Effector memory CD4-positive, alpha-beta T cell (primary cell): ENCODE measurements around the gene ITPR2.

Experiments used
- DNase-seq, 3 donors: peaks; one replicate each; pipeline ENCODE4 v3.0.0-alpha.2; 2020
- H3K27ac ChIP-seq: 2 replicates; pipeline ENCODE4 v1.7.0; 2013; ENCODE audit warnings: mild to moderate bottlenecking, low read length, moderate library complexity; ENCODE audit not compliant: insufficient read depth, poor library complexity, severe bottlenecking
- H3K27me3 ChIP-seq: replicated peaks from 2 replicates; pipeline ENCODE4 v1.7.0; 2013; ENCODE audit warnings: mild to moderate bottlenecking, low read length; ENCODE audit not compliant: insufficient read depth, control insufficient read depth, poor library complexity, severe bottlenecking
- H3K36me3 ChIP-seq: 2 replicates; pipeline ENCODE4 v1.7.0; 2013; ENCODE audit warnings: mild to moderate bottlenecking, low read length, moderate library complexity; ENCODE audit not compliant: control insufficient read depth, insufficient read depth
- H3K4me1 ChIP-seq: 2 replicates; pipeline ENCODE4 v1.7.0; 2013; ENCODE audit warnings: low read length, mild to moderate bottlenecking; ENCODE audit not compliant: control insufficient read depth, insufficient read depth, poor library complexity, severe bottlenecking
- H3K4me3 ChIP-seq: 2 replicates; pipeline ENCODE4 v1.7.0; 2013; ENCODE audit warnings: low read length, low read depth, mild to moderate bottlenecking; ENCODE audit not compliant: insufficient read depth, poor library complexity, severe bottlenecking
- H3K9me3 ChIP-seq: 2 replicates; pipeline ENCODE4 v1.7.0; 2013; ENCODE audit warnings: mild to moderate bottlenecking, low read length, moderate library complexity; ENCODE audit not compliant: control insufficient read depth

The ITPR2 gene

DNA sequence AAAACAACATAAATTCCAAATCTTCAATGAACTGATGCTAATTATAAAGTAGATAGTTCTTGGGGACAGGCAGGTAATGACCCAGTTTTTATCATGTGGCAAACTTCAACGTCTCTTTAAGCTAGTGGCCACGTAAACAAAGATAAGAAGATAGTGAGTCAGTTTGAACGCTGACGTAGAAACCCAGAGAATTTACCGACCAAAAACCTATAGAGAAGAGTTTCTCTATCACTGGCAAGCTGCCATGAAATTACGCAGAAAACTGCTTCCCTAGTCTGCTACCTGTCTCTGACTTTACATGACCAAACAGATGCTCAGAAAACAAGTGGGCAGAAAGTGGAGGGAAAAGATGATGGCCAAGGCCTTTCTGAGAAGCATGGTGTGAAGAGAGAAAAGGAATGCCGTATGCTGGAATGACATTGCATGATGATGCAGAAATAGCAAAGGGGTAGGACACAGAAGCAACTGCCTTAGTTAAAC is 136.3 kb downstream of the ITPR2 start:
- Histone ChIP-seq H3K27ac (no peak overlapping the region), H3K9me3 (no peaks in the 10 kb centered on the region), H3K36me3 (peaks cover 4% of the 10 kb centered on the region), H3K27me3 (no peaks in the 10 kb centered on the region), H3K4me1 (no peaks in the 10 kb centered on the region), H3K4me3 (no peak overlapping the region)
- DNase-seq = no peak

- Histone ChIP-seq H3K4me3 (no peak overlapping the region), H3K27ac (no peak overlapping the region), H3K4me1 (no peaks in the 10 kb centered on the region), H3K27me3 (no peaks in the 10 kb centered on the region), H3K9me3 (no peaks in the 10 kb centered on the region), H3K36me3 (peaks cover 4% of the 10 kb centered on the region)
- no peak for DNase-seq
These were observed 136.9 kb downstream of the ITPR2 start for GRCh38 chr12:26696048-26696612.

GRCh38 chr12:26694402-26694801 is 138.6 kb downstream of the ITPR2 start:
- DNase-seq = no peak
- peaks cover 4% of the 10 kb centered on the region for H3K36me3 ChIP-seq
- no peak overlapping the region for H3K4me3 ChIP-seq
- no peaks in the 10 kb centered on the region for H3K9me3 ChIP-seq
- no peaks in the 10 kb centered on the region for H3K27me3 ChIP-seq
- no peaks in the 10 kb centered on the region for H3K4me1 ChIP-seq
- H3K27ac ChIP-seq = no peak overlapping the region

- no peak overlapping the region for H3K27ac ChIP-seq
These were observed 140.6 kb downstream of the ITPR2 start for GRCh38 chr12:26692407-26692806.

GRCh38 chr12:26691234-26691970 is 141.6 kb downstream of the ITPR2 start:
- H3K27me3 ChIP-seq = no peaks in the 10 kb centered on the region
- H3K27ac ChIP-seq = no peak overlapping the region
- no peaks in the 10 kb centered on the region for H3K4me1 ChIP-seq
- H3K4me3 ChIP-seq = no peak overlapping the region
- H3K36me3 ChIP-seq = peaks cover 4% of the 10 kb centered on the region
- no peaks in the 10 kb centered on the region for H3K9me3 ChIP-seq
- no peak for DNase-seq

More at GRCh38 chr12:26692407-26692806, 140.6 kb downstream of the ITPR2 start:
- Histone ChIP-seq H3K4me3 (no peak overlapping the region), H3K27me3 (no peaks in the 10 kb centered on the region), H3K4me1 (no peaks in the 10 kb centered on the region), H3K9me3 (no peaks in the 10 kb centered on the region), H3K36me3 (peaks cover 4% of the 10 kb centered on the region)
- no peak for DNase-seq

- no peak overlapping the region for H3K4me3 ChIP-seq
- H3K27me3 ChIP-seq = no peaks in the 10 kb centered on the region
- peaks cover 4% of the 10 kb centered on the region for H3K36me3 ChIP-seq
- H3K9me3 ChIP-seq = no peaks in the 10 kb centered on the region
- H3K4me1 ChIP-seq = no peaks in the 10 kb centered on the region
- DNase-seq = no peak
- no peak overlapping the region for H3K27ac ChIP-seq
These were observed 142.4 kb downstream of the ITPR2 start for GRCh38 chr12:26690601-26691000.

GRCh38 chr12:26689281-26689841 is 143.6 kb downstream of the ITPR2 start:
- Histone ChIP-seq H3K4me3 (no peak overlapping the region), H3K36me3 (peaks cover 11% of the 10 kb centered on the region), H3K9me3 (no peaks in the 10 kb centered on the region), H3K27me3 (no peaks in the 10 kb centered on the region), H3K4me1 (no peaks in the 10 kb centered on the region), H3K27ac (no peak overlapping the region)
- DNase-seq = no peak

DNA sequence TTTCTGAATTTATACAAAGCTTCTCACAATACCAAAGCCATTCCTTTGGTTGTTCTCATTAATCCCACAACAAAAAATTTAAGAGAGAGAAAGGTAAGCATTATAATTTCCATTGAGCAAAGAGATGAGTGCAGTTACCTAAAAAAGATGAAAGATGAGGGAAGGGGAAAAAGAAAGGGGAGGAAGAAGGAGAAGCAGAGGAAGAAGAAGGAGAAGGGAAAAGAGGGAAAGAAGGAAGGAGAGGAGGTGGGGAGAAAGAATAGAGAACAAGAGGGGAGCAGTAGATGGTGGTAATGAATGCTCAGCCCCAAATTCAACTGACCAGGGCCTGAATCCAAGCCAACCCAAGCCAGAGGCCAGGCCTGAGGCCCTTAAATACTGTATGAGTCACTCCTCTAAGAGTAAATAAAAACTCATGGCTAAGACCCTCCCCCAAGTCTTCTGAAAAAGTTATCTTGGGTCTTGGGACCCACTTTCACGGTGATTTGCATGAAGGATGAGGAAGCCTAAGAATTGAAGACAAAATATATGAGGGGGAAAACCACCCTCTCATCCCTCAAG is 144.6 kb downstream of the ITPR2 start:
- H3K4me1 ChIP-seq = no peaks in the 10 kb centered on the region
- H3K27me3 ChIP-seq = no peaks in the 10 kb centered on the region
- no peak overlapping the region for H3K4me3 ChIP-seq
- H3K36me3 ChIP-seq = peaks cover 17% of the 10 kb centered on the region
- no peak overlapping the region for H3K27ac ChIP-seq
- DNase-seq = no peak
- H3K9me3 ChIP-seq = no peaks in the 10 kb centered on the region

DNA sequence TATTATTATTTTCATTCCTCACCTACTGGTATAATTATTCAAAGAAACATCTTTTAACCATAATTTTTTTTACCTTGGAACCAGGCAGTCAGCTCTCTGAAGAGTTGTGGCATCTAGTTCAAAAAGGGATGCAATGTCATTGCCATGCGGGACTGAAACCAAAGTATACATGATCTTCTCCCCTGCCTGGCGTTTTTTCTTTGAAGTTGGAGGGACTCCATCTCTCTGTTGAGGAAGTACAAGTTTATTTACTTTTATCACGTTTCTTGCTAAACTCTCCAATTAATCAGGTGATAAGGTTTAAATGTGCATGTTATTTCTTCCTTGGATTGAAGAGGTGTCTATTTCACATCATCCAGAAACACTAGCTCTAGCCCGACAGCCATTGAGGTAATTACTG is 146.6 kb downstream of the ITPR2 start:
- H3K27me3 ChIP-seq = no peaks in the 10 kb centered on the region
- H3K4me1 ChIP-seq = no peaks in the 10 kb centered on the region
- H3K27ac ChIP-seq = no peak overlapping the region
- no peaks in the 10 kb centered on the region for H3K9me3 ChIP-seq
- DNase-seq = no peak
- H3K4me3 ChIP-seq = no peak overlapping the region
- H3K36me3 ChIP-seq = peaks cover 22% of the 10 kb centered on the region

GRCh38 chr12:26684101-26684500 is 148.9 kb downstream of the ITPR2 start:
- H3K9me3 ChIP-seq = no peaks in the 10 kb centered on the region
- no peaks in the 10 kb centered on the region for H3K4me1 ChIP-seq
- H3K4me3 ChIP-seq = no peak overlapping the region
- no peak for DNase-seq
- no peak overlapping the region for H3K27ac ChIP-seq
- H3K36me3 ChIP-seq = peaks cover 22% of the 10 kb centered on the region
- H3K27me3 ChIP-seq = no peaks in the 10 kb centered on the region
